Measurements from ENCODE around the gene DPYD.

The DPYD gene

DNA sequence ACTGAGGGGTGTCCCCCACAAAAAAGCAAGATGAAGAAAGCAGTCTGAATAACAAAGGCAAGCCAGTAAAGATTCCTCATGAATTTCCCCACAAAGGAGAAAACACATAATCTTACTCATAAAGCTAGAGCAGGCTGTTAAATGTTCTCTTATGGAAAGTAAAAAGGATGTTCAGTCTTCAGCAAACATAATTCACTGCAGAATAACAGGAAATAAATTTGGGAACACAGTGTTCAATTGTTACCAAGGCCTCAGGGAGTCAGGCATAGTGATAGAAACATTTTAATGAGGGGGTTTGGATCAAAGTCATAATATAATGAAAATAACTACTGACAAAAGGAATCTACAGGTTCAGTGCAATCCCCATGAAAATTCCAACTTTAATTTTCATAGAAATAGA is 297.6 kb downstream of the DPYD start:
- H3K9me3 Mint-ChIP-seq, result peaks cover 4% of the 10 kb centered on the region
- H3K27ac Mint-ChIP-seq, result no peak overlapping the region
- no peak overlapping the region for H3K4me3 Mint-ChIP-seq
- ATAC-seq, result no peak
- H3K36me3 Mint-ChIP-seq, result no peaks in the 10 kb centered on the region
- H3K27me3 Mint-ChIP-seq, result no peaks in the 10 kb centered on the region
- no peaks in the 10 kb centered on the region for H3K4me1 Mint-ChIP-seq

DNA sequence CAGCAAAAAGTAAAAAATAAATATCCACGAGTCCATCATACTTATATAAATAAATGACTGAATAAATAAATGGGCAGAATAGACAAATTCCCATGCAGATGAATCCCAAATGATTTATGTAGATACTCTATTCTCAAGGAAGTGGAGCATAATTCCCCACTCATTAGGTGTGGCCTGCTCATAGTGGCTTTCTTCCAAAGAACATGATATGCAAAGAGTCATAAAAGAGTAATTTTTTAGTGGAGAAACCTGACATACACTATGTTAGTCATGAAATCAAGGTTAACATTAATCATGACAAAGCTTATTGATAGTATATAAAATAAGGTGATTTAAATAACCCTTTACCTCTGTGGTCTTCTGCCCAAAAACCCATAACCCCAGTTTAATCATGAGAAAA is 298.9 kb downstream of the DPYD start:
- no peak for ATAC-seq
- H3K9me3 Mint-ChIP-seq, result peaks cover 4% of the 10 kb centered on the region
- no peak overlapping the region for H3K4me3 Mint-ChIP-seq
- H3K4me1 Mint-ChIP-seq, result no peaks in the 10 kb centered on the region
- no peaks in the 10 kb centered on the region for H3K27me3 Mint-ChIP-seq
- no peaks in the 10 kb centered on the region for H3K36me3 Mint-ChIP-seq
- H3K27ac Mint-ChIP-seq, result no peak overlapping the region

DNA sequence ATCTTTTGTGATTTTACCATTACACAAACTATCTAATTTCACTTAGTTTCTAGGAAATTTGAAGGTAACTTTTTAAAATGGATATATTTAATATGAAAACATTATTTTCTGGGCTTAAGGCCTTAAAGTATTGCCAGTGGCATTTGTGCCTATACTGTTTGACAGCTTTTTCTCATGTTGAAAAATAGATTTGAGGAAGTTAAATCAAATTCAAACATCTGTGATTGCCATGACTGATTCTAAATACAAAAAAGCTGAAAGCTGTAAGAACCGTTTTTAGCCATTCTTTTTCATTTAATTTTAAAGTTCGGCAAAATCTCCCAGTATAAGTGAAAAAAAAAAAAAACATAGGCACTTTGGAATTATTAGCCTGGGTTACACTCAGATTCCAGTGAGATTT is 301.1 kb downstream of the DPYD start:
- H3K9me3 Mint-ChIP-seq, result peaks cover 4% of the 10 kb centered on the region
- H3K36me3 Mint-ChIP-seq, result no peaks in the 10 kb centered on the region
- no peak for ATAC-seq
- H3K4me3 Mint-ChIP-seq, result no peak overlapping the region
- no peak overlapping the region for H3K27ac Mint-ChIP-seq
- no peaks in the 10 kb centered on the region for H3K4me1 Mint-ChIP-seq
- H3K27me3 Mint-ChIP-seq, result no peaks in the 10 kb centered on the region

DNA sequence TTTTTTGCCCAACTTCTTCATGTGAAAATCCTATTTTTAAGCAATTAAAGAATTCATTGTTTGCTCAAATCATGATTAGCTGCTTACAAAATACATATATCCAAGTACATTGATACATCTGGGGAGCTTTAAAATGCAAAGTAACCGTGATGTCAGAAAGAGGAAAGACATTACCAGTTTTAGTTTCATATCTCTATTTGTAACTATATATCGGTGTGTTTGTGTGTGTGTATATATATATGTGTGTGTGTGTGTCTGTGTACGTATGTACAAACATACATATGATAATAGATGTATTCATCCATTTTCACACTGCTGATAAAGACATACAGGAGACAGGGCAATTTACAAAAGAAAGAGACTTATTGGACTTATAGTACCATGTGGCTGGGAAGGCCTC is 310.1 kb downstream of the DPYD start:
- Mint-ChIP-seq H3K36me3 (no peaks in the 10 kb centered on the region), H3K9me3 (peaks cover 2% of the 10 kb centered on the region), H3K27ac (no peak overlapping the region), H3K4me1 (no peaks in the 10 kb centered on the region), H3K4me3 (no peak overlapping the region), H3K27me3 (no peaks in the 10 kb centered on the region)
- ATAC-seq, result no peak

DNA sequence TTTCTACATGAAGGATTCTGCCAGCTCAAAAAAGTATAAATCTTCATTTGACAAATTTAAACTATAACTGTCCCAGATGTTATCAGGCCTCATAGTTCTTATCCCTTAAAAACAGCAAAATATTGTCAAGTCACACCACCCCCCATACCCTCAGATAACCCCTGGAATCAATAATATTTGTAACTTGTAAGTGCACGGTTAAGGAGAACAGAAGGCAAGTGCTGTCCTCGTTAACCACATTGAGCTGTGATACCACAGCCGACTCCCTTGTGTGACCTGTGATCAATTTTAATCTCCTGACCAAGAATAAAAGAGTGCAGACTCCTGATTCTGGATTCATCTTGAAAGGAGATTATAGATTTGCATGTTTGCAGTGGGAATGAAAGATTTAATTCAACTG is 310.7 kb downstream of the DPYD start:
- Mint-ChIP-seq H3K4me1 (no peaks in the 10 kb centered on the region), H3K27me3 (no peaks in the 10 kb centered on the region), H3K4me3 (no peak overlapping the region), H3K27ac (no peak overlapping the region), H3K36me3 (no peaks in the 10 kb centered on the region), H3K9me3 (peaks cover 2% of the 10 kb centered on the region)
- ATAC-seq, result no peak

DNA sequence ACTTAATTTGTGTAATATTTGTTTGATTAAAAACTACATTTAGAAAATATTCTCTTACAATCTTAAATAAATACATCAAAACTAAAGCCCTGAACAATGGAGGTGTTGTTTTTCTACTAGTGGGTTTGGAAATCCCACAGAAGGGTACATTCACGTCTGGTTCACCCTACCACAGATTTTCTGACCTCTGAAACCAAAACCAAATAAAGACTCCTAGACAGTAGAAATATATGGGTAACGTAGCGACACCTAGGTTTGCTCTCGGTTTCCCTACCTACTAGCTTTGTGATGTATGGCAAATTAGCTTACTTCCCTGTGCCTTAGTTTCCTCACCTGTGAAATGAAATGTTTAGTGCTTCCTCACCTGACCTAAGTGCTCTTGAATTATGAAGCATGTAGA is 312.6 kb downstream of the DPYD start:
- Mint-ChIP-seq H3K27ac (no peak overlapping the region), H3K4me1 (no peaks in the 10 kb centered on the region), H3K4me3 (no peak overlapping the region), H3K27me3 (no peaks in the 10 kb centered on the region), H3K36me3 (no peaks in the 10 kb centered on the region), H3K9me3 (peaks cover 2% of the 10 kb centered on the region)
- no peak for ATAC-seq

DNA sequence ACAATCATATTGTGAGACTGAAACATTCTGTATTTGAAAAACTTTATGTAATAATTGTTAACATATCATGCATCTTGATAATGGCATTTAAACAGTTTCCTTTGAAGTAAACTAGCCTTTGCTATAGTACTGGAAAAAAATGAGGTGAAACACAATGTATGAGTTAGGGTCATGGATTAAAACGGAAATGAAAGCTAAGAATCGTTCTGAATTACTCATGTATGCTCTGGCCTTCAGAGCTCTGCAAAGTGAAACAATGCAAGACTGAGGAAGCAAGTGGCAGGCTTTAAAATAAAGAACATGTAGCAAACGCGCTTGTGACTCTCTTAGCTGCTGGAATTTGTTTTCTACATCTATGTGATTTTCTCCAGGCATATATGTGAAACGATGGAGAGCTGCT is 317.1 kb downstream of the DPYD start:
- Mint-ChIP-seq H3K36me3 (no peaks in the 10 kb centered on the region), H3K27me3 (no peaks in the 10 kb centered on the region), H3K27ac (no peak overlapping the region), H3K4me3 (no peak overlapping the region), H3K4me1 (no peaks in the 10 kb centered on the region), H3K9me3 (peaks cover 2% of the 10 kb centered on the region)
- no peak for ATAC-seq

DNA sequence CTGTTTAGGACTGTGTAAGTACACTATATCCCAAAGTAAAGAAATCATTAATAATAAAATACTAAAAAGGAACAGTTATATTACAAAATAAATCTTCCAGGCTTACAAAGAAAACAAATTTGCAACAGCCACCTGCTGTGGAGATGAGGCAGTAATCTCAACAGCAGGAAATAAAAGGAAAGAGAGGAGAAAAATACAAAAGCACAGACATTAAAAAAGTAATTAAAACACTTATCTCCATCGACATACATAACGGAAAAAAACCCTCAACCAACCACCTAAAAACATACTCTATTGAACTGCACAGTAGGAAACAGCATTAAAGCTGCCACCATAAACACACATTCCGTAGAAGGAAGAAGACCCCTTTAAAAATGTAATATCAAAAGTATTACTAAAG is 317.6 kb downstream of the DPYD start:
- no peaks in the 10 kb centered on the region for H3K4me1 Mint-ChIP-seq
- H3K27ac Mint-ChIP-seq, result no peak overlapping the region
- no peak for ATAC-seq
- no peaks in the 10 kb centered on the region for H3K27me3 Mint-ChIP-seq
- H3K4me3 Mint-ChIP-seq, result no peak overlapping the region
- H3K9me3 Mint-ChIP-seq, result peaks cover 2% of the 10 kb centered on the region
- no peaks in the 10 kb centered on the region for H3K36me3 Mint-ChIP-seq

DNA sequence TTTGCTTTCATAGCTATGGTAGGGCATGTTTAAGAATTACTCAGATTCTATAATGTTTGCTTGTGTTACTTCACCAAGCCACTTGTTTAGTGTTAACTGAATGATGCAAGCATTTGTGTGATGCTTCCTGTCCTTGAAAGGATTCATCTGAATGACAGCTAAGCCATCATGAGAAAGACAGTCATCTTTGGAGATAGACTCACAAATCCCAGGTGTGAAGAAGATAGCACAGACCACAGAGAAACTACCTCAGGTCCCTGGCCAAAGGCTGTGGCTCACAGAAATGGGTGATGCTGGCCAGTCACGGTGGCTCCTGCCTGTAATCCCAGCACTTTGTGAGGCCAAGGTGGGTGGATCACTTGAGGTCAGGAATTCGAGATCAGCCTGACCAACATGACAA is 321.4 kb downstream of the DPYD start:
- H3K4me3 Mint-ChIP-seq, result no peak overlapping the region

DNA sequence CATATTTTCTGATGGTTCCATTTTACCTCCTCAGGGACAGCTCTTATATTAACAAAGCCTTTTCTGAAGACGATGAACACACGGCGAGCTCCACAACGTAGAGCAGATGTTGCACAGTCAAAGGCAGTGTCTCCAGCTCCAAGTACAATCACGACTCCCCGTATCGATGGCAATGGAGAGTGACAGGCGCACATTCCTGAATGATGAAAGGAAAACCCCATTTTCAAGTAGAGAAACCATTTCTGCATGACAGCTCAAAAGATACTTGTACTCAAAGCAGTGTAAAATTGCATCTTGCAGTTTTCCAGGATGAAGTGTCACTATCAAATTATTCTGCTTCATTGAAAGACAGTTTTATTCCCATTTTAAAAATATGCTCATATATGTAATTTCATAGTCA is 327.6 kb downstream of the DPYD start:
- Mint-ChIP-seq H3K36me3 (peaks cover 13% of the 10 kb centered on the region), H3K27ac (no peak overlapping the region), H3K4me1 (no peaks in the 10 kb centered on the region), H3K4me3 (no peak overlapping the region), H3K27me3 (no peaks in the 10 kb centered on the region), H3K9me3 (no peaks in the 10 kb centered on the region)
- no peak for ATAC-seq

More for the DNA sequence above, 321.4 kb downstream of the DPYD start:
- H3K36me3 Mint-ChIP-seq, result no peaks in the 10 kb centered on the region
- ATAC-seq, result no peak
- H3K4me1 Mint-ChIP-seq, result no peaks in the 10 kb centered on the region
- H3K27me3 Mint-ChIP-seq, result no peaks in the 10 kb centered on the region
- no peak overlapping the region for H3K27ac Mint-ChIP-seq
- no peaks in the 10 kb centered on the region for H3K9me3 Mint-ChIP-seq

DNA sequence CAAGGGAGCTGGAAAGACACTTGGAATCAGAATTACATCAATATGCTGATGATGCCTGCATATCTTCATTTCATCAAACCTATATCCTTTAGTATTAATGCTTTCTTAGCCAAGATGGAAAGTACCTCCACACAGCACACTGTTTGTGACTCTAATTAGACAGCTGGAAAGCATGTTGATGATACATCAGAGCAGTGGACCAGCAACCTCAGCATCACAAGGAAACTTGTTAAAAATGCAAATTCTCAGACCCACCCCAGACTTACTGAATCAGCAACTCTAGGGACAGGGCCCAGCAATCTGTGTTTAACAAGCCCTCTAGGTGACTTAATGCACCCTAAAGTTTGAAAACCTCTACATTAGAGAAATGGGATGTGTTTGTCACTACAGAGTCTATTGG is 332.1 kb downstream of the DPYD start:
- H3K36me3 Mint-ChIP-seq, result peaks cover 18% of the 10 kb centered on the region

DNA sequence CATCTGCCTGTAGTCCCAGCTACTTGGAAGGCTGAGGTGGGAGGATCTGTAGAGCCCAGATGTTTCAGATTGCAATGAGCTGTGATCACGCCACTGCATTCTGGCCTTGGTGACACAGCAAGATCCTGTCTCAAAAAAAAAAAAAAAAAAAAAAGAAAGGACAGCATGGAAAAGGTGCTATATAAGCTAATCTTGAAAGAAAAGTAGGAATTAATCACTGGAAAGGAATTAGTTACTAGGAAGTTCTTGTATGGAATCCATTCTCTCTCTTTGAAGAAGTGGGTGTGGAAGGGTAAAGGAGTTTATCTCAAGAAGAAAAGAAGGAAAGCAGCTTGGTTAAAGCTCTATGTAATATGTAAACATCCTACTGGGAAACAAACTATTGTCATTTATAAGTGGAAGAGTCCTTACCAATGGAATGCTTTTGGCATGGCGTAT is 339.2 kb downstream of the DPYD start:
- H3K4me1 Mint-ChIP-seq, result no peaks in the 10 kb centered on the region
- H3K36me3 Mint-ChIP-seq, result peaks cover 5% of the 10 kb centered on the region
- H3K27ac Mint-ChIP-seq, result no peak overlapping the region
- peaks cover 2% of the 10 kb centered on the region for H3K9me3 Mint-ChIP-seq
- H3K27me3 Mint-ChIP-seq, result no peaks in the 10 kb centered on the region
- H3K4me3 Mint-ChIP-seq, result no peak overlapping the region
- no peak for ATAC-seq

More for the DNA sequence above, 332.1 kb downstream of the DPYD start:
- no peak for ATAC-seq
- H3K4me1 Mint-ChIP-seq, result no peaks in the 10 kb centered on the region
- no peaks in the 10 kb centered on the region for H3K27me3 Mint-ChIP-seq
- no peak overlapping the region for H3K27ac Mint-ChIP-seq
- peaks cover 2% of the 10 kb centered on the region for H3K9me3 Mint-ChIP-seq
- H3K4me3 Mint-ChIP-seq, result no peak overlapping the region

DNA sequence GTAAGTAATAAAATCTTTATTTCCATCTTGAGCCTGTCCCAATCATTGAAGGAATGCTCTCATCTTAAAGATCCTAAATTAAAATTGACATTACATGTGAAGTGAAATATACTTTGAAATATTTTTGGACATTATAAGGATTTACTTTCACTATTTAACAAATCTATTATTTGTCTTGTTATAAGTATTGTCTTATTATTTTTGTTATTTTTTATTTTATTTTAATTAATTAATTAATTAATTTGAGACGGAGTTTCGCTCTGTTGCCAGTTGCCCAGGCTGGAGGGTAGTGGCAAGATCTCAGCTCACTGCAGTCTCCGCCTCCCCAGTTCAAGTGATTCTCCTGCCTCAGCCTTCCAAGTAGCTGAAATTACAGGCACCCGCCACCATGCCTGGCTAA is 343.2 kb downstream of the DPYD start:
- Mint-ChIP-seq H3K4me1 (no peaks in the 10 kb centered on the region), H3K36me3 (no peaks in the 10 kb centered on the region), H3K9me3 (no peaks in the 10 kb centered on the region), H3K4me3 (no peak overlapping the region), H3K27me3 (no peaks in the 10 kb centered on the region), H3K27ac (no peak overlapping the region)
- ATAC-seq, result no peak

DNA sequence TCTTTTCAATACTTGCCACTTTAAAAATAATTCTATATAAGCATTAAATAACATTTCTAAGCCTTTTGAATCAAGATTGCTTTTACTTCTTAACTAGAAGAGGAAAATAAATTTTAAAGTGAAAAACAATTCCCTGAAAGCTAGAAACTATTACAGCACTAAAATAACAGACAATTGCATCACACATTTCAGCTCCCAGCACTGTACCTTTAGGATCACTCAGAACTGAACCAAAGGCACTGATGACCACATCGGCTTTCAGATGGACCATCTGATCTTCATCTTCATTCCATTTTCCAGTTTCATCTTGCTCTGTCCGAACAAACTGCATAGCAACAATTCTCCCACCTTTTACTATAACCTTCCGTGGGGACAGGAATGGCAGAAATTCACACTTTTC is 347.3 kb downstream of the DPYD start:
- ATAC-seq, result no peak
- no peaks in the 10 kb centered on the region for H3K9me3 Mint-ChIP-seq
- no peak overlapping the region for H3K4me3 Mint-ChIP-seq
- H3K27me3 Mint-ChIP-seq, result no peaks in the 10 kb centered on the region
- H3K27ac Mint-ChIP-seq, result no peak overlapping the region
- H3K36me3 Mint-ChIP-seq, result no peaks in the 10 kb centered on the region
- no peaks in the 10 kb centered on the region for H3K4me1 Mint-ChIP-seq

DNA sequence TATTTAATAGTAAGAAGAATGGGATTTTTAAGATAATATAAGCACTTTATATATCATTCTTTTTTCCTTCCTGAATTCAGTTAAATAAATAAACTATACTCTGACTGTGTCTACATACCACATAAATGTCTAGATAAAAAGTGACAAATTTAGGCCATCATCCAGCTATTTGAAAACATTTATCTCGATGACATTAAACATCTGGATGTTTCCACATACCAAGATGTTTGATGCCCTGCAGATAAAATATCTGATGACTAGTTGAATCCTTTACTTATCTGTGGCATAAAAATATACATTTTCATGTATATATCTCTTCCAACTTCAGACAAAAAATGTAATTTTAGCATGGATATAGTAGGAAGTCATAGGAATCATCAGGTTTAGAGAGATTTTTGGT is 348.3 kb downstream of the DPYD start:
- H3K27ac Mint-ChIP-seq, result no peak overlapping the region
- H3K36me3 Mint-ChIP-seq, result no peaks in the 10 kb centered on the region
- no peaks in the 10 kb centered on the region for H3K4me1 Mint-ChIP-seq
- no peaks in the 10 kb centered on the region for H3K27me3 Mint-ChIP-seq
- H3K4me3 Mint-ChIP-seq, result no peak overlapping the region
- no peaks in the 10 kb centered on the region for H3K9me3 Mint-ChIP-seq
- ATAC-seq, result no peak

DNA sequence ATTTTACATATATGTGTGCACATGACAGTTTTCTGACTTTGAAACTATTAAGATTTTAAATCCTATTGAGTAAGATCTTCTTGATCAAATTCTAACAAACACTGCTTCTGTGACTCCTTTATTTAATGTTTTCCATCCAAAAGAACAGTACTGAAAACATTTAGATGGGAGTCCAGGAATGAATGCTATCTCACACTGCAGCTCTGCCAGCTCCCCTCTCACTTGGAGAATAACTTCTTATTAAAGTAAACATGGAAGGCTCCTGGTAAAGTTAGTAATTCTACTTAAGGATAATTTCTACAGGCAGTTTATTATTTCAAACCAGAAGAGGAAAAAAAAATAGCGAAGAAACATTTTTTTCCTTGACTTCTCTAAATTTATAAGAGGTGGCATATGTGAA is 349.1 kb downstream of the DPYD start:
- no peak for ATAC-seq

DNA sequence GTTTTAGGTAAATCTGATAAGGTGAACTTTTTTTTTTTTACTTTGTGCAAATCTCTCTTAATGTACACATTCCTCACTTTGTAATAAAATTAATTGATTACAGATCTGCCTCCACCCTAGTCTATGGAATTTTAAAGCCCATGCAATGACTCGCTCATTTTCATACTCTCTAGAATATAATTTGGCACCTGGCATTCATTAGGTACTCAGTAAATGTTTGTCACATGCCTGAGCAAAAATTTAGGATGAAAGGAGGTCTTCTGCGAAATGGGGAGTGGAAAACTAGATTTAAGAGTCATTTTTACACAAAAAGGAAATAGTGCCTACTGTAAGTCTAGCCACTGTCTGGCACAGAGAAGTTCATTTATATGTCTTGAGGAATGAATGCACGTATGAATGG is 350.1 kb downstream of the DPYD start:
- ATAC-seq, result no peak
- no peaks in the 10 kb centered on the region for H3K9me3 Mint-ChIP-seq
- no peak overlapping the region for H3K4me3 Mint-ChIP-seq
- H3K36me3 Mint-ChIP-seq, result no peaks in the 10 kb centered on the region
- no peaks in the 10 kb centered on the region for H3K27me3 Mint-ChIP-seq
- H3K27ac Mint-ChIP-seq, result no peak overlapping the region
- no peaks in the 10 kb centered on the region for H3K4me1 Mint-ChIP-seq

More for the DNA sequence above, 349.1 kb downstream of the DPYD start:
- H3K4me3 Mint-ChIP-seq, result no peak overlapping the region
- no peaks in the 10 kb centered on the region for H3K4me1 Mint-ChIP-seq
- H3K36me3 Mint-ChIP-seq, result no peaks in the 10 kb centered on the region
- H3K27ac Mint-ChIP-seq, result no peak overlapping the region
- H3K27me3 Mint-ChIP-seq, result no peaks in the 10 kb centered on the region
- H3K9me3 Mint-ChIP-seq, result no peaks in the 10 kb centered on the region

All from stimulated activated memory B cell treated with anti-CD40 and anti-IgM and Interleukin-4, amounts not matched to agents 10 μg/mL and 1 μg/mL and 100 μg/mL, for 72 hours (primary cell).